ENCODE results near the gene ADAMTS16.

Gene ADAMTS16

GRCh38 chr5:5252106-5252505, 112.0 kb downstream of the ADAMTS16 start:
- H3K9me3 ChIP-seq (ENCODE audit: control insufficient read depth, low read length), result no peaks in the 10 kb centered on the region
- no peaks in the 10 kb centered on the region for H3K27me3 ChIP-seq (ENCODE audit: control insufficient read depth, insufficient read depth, low read length, poor library complexity, severe bottlenecking)
- H3K36me3 ChIP-seq (ENCODE audit: control insufficient read depth, insufficient read depth, low read length), result no peaks in the 10 kb centered on the region
- 93 to 94% methylated on average over 8 of the region's 8 CpGs for WGBS, 2 experiments
- H3K27ac ChIP-seq (ENCODE audit: insufficient read depth, low read depth, low read length, poor library complexity, severe bottlenecking), result no peak overlapping the region
- no peak overlapping the region for H3K4me3 ChIP-seq (ENCODE audit: insufficient read depth, low read depth, low read length)
- H3K4me1 ChIP-seq (ENCODE audit: control insufficient read depth, insufficient read depth, low read length), result no peaks in the 10 kb centered on the region

GRCh38 chr5:5257353-5257752, 117.2 kb downstream of the ADAMTS16 start:
- Histone ChIP-seq H3K36me3 (ENCODE audit: control insufficient read depth, insufficient read depth, low read length) (no peaks in the 10 kb centered on the region), H3K27me3 (ENCODE audit: control insufficient read depth, insufficient read depth, low read length, poor library complexity, severe bottlenecking) (no peaks in the 10 kb centered on the region), H3K27ac (ENCODE audit: insufficient read depth, low read depth, low read length, poor library complexity, severe bottlenecking) (no peak overlapping the region), H3K4me1 (ENCODE audit: control insufficient read depth, insufficient read depth, low read length) (no peaks in the 10 kb centered on the region), H3K4me3 (ENCODE audit: insufficient read depth, low read depth, low read length) (no peak overlapping the region), H3K9me3 (ENCODE audit: control insufficient read depth, low read length) (no peaks in the 10 kb centered on the region)
- WGBS, 2 experiments, result 94 to 95% methylated on average over 5 of the region's 5 CpGs

GRCh38 chr5:5258564-5258963, 118.4 kb downstream of the ADAMTS16 start:
- Histone ChIP-seq H3K4me1 (ENCODE audit: control insufficient read depth, insufficient read depth, low read length) (no peaks in the 10 kb centered on the region), H3K27ac (ENCODE audit: insufficient read depth, low read depth, low read length, poor library complexity, severe bottlenecking) (no peak overlapping the region), H3K4me3 (ENCODE audit: insufficient read depth, low read depth, low read length) (no peak overlapping the region), H3K36me3 (ENCODE audit: control insufficient read depth, insufficient read depth, low read length) (no peaks in the 10 kb centered on the region), H3K27me3 (ENCODE audit: control insufficient read depth, insufficient read depth, low read length, poor library complexity, severe bottlenecking) (no peaks in the 10 kb centered on the region), H3K9me3 (ENCODE audit: control insufficient read depth, low read length) (no peaks in the 10 kb centered on the region)
- WGBS, 2 experiments, result 87 to 90% methylated on average over 1 of the region's 1 CpG

- H3K27me3 ChIP-seq (ENCODE audit: control insufficient read depth, insufficient read depth, low read length, poor library complexity, severe bottlenecking), result no peaks in the 10 kb centered on the region
These were observed 124.6 kb downstream of the ADAMTS16 start for GRCh38 chr5:5264727-5265126.

GRCh38 chr5:5266297-5266696, 126.2 kb downstream of the ADAMTS16 start:
- no peaks in the 10 kb centered on the region for H3K36me3 ChIP-seq (ENCODE audit: control insufficient read depth, insufficient read depth, low read length)
- no peak overlapping the region for H3K27ac ChIP-seq (ENCODE audit: insufficient read depth, low read depth, low read length, poor library complexity, severe bottlenecking)
- H3K27me3 ChIP-seq (ENCODE audit: control insufficient read depth, insufficient read depth, low read length, poor library complexity, severe bottlenecking), result no peaks in the 10 kb centered on the region
- H3K4me3 ChIP-seq (ENCODE audit: insufficient read depth, low read depth, low read length), result no peak overlapping the region
- peaks cover under 1% of the 10 kb centered on the region for H3K4me1 ChIP-seq (ENCODE audit: control insufficient read depth, insufficient read depth, low read length)
- H3K9me3 ChIP-seq (ENCODE audit: control insufficient read depth, low read length), result no peaks in the 10 kb centered on the region
- WGBS, 2 experiments, result 26 to 31% methylated on average over 6 of the region's 6 CpGs

More at GRCh38 chr5:5264727-5265126, 124.6 kb downstream of the ADAMTS16 start:
- 83 to 88% methylated on average over 3 of the region's 3 CpGs for WGBS, 2 experiments
- Histone ChIP-seq H3K9me3 (ENCODE audit: control insufficient read depth, low read length) (no peaks in the 10 kb centered on the region), H3K36me3 (ENCODE audit: control insufficient read depth, insufficient read depth, low read length) (no peaks in the 10 kb centered on the region), H3K27ac (ENCODE audit: insufficient read depth, low read depth, low read length, poor library complexity, severe bottlenecking) (no peak overlapping the region), H3K4me3 (ENCODE audit: insufficient read depth, low read depth, low read length) (no peak overlapping the region), H3K4me1 (ENCODE audit: control insufficient read depth, insufficient read depth, low read length) (no peaks in the 10 kb centered on the region)

GRCh38 chr5:5270161-5270560, 130.0 kb downstream of the ADAMTS16 start:
- no peaks in the 10 kb centered on the region for H3K36me3 ChIP-seq (ENCODE audit: control insufficient read depth, insufficient read depth, low read length)
- H3K4me1 ChIP-seq (ENCODE audit: control insufficient read depth, insufficient read depth, low read length), result peaks cover 9% of the 10 kb centered on the region

GRCh38 chr5:5270958-5271785, 131.0 kb downstream of the ADAMTS16 start:
- 38 to 41% methylated on average over 18 of the region's 18 CpGs for WGBS, 2 experiments

More at GRCh38 chr5:5270161-5270560, 130.0 kb downstream of the ADAMTS16 start:
- H3K27me3 ChIP-seq (ENCODE audit: control insufficient read depth, insufficient read depth, low read length, poor library complexity, severe bottlenecking), result no peaks in the 10 kb centered on the region
- no peaks in the 10 kb centered on the region for H3K9me3 ChIP-seq (ENCODE audit: control insufficient read depth, low read length)
- no peak overlapping the region for H3K4me3 ChIP-seq (ENCODE audit: insufficient read depth, low read depth, low read length)
- no peak overlapping the region for H3K27ac ChIP-seq (ENCODE audit: insufficient read depth, low read depth, low read length, poor library complexity, severe bottlenecking)
- WGBS, 2 experiments, result 94 to 95% methylated on average over 8 to 9 of the region's 9 CpGs

GRCh38 chr5:5271786-5272321, 131.7 kb downstream of the ADAMTS16 start:
- Histone ChIP-seq H3K4me1 (ENCODE audit: control insufficient read depth, insufficient read depth, low read length) (peaks cover 9% of the 10 kb centered on the region), H3K4me3 (ENCODE audit: insufficient read depth, low read depth, low read length) (no peak overlapping the region), H3K9me3 (ENCODE audit: control insufficient read depth, low read length) (no peaks in the 10 kb centered on the region), H3K27ac (ENCODE audit: insufficient read depth, low read depth, low read length, poor library complexity, severe bottlenecking) (peak overlapping the region; percentile 83), H3K27me3 (ENCODE audit: control insufficient read depth, insufficient read depth, low read length, poor library complexity, severe bottlenecking) (no peaks in the 10 kb centered on the region), H3K36me3 (ENCODE audit: control insufficient read depth, insufficient read depth, low read length) (no peaks in the 10 kb centered on the region)
- 79 to 82% methylated on average over 9 of the region's 9 CpGs for WGBS, 2 experiments

More at GRCh38 chr5:5270958-5271785, 131.0 kb downstream of the ADAMTS16 start:
- H3K4me1 ChIP-seq (ENCODE audit: control insufficient read depth, insufficient read depth, low read length), result peaks cover 9% of the 10 kb centered on the region
- no peaks in the 10 kb centered on the region for H3K36me3 ChIP-seq (ENCODE audit: control insufficient read depth, insufficient read depth, low read length)
- no peak overlapping the region for H3K4me3 ChIP-seq (ENCODE audit: insufficient read depth, low read depth, low read length)
- no peaks in the 10 kb centered on the region for H3K27me3 ChIP-seq (ENCODE audit: control insufficient read depth, insufficient read depth, low read length, poor library complexity, severe bottlenecking)
- H3K9me3 ChIP-seq (ENCODE audit: control insufficient read depth, low read length), result no peaks in the 10 kb centered on the region
- peak overlapping the region; percentile 83 for H3K27ac ChIP-seq (ENCODE audit: insufficient read depth, low read depth, low read length, poor library complexity, severe bottlenecking)

- Histone ChIP-seq H3K27me3 (ENCODE audit: control insufficient read depth, insufficient read depth, low read length, poor library complexity, severe bottlenecking) (no peaks in the 10 kb centered on the region), H3K4me3 (ENCODE audit: insufficient read depth, low read depth, low read length) (no peak overlapping the region), H3K9me3 (ENCODE audit: control insufficient read depth, low read length) (no peaks in the 10 kb centered on the region), H3K4me1 (ENCODE audit: control insufficient read depth, insufficient read depth, low read length) (peaks cover 9% of the 10 kb centered on the region), H3K36me3 (ENCODE audit: control insufficient read depth, insufficient read depth, low read length) (no peaks in the 10 kb centered on the region), H3K27ac (ENCODE audit: insufficient read depth, low read depth, low read length, poor library complexity, severe bottlenecking) (no peak overlapping the region)
- 93 to 98% methylated on average over 3 of the region's 3 CpGs for WGBS, 2 experiments
These were observed 133.3 kb downstream of the ADAMTS16 start for GRCh38 chr5:5273398-5273797.

GRCh38 chr5:5273976-5274375, 133.8 kb downstream of the ADAMTS16 start:
- H3K27me3 ChIP-seq (ENCODE audit: control insufficient read depth, insufficient read depth, low read length, poor library complexity, severe bottlenecking), result no peaks in the 10 kb centered on the region
- peaks cover 9% of the 10 kb centered on the region for H3K4me1 ChIP-seq (ENCODE audit: control insufficient read depth, insufficient read depth, low read length)
- H3K9me3 ChIP-seq (ENCODE audit: control insufficient read depth, low read length), result no peaks in the 10 kb centered on the region
- no peaks in the 10 kb centered on the region for H3K36me3 ChIP-seq (ENCODE audit: control insufficient read depth, insufficient read depth, low read length)
- no peak overlapping the region for H3K27ac ChIP-seq (ENCODE audit: insufficient read depth, low read depth, low read length, poor library complexity, severe bottlenecking)
- WGBS, 2 experiments, result 92% methylated on average over 5 of the region's 5 CpGs
- H3K4me3 ChIP-seq (ENCODE audit: insufficient read depth, low read depth, low read length), result no peak overlapping the region

All from ectodermal cell (in vitro differentiated cells).